Ascending aorta (tissue), 2 donors: ENCODE data around the gene RUNX3. TPM values are rescaled to one million over a fixed set of nuclear protein-coding genes. Genes with fewer than 3 reads are reported as not detected.

Experiments
- DNase-seq, 2 donors: peaks; one replicate each; pipeline ENCODE4 v3.0.0-alpha.2; 2019; ENCODE audit warnings: low spot score in 2 of 2
- H3K27ac ChIP-seq, 2 donors: fragments of 200-600 bp; sonication (generic); one replicate each; pipeline ENCODE4 v1.5.1; 2016 to 2017; ENCODE audit warnings: mild to moderate bottlenecking in 1 of 2
- H3K27me3 ChIP-seq: fragments of 200-600 bp; sonication (generic); one replicate; pipeline ENCODE4 v1.5.1; 2017
- H3K36me3 ChIP-seq, 2 donors: fragments of 200-600 bp; sonication (generic); one replicate each; pipeline ENCODE4 v1.5.1; 2016
- H3K4me1 ChIP-seq, 2 donors: fragments of 200-600 bp; sonication (generic); one replicate each; pipeline ENCODE4 v1.5.1; 2016 to 2017; ENCODE audit warnings: mild to moderate bottlenecking in 1 of 2
- H3K4me3 ChIP-seq, 2 donors: fragments of 200-600 bp; sonication (generic); one replicate each; pipeline ENCODE4 v1.5.1; 2016 to 2017; ENCODE audit warnings: mild to moderate bottlenecking in 1 of 2
- H3K9me3 ChIP-seq, 2 donors: fragments of 200-600 bp; sonication (generic); one replicate each; pipeline ENCODE4 v1.5.1; 2016
- intact Hi-C: fragments of 100-400 bp; cut with DNase I; formaldehyde crosslinking; loops from one replicate; pipeline ENCODE4 v1.15.1; 2023
- total RNA-seq: library from RNA; depleted of rRNA; stranded (reverse); fragments of >200 nt; gene quantifications from one replicate; pipeline ENCODE4 v1.1.0, GENCODE V29; 2016
- TF ChIP-seq, protein P1 (sequence below), 3 experiments: fragments of 200-600 bp in 2 of 3; fragments of 450-650 bp in 1 of 3; sonication (generic) in 2 of 3; IDR thresholded peaks; one replicate each; pipeline ENCODE4 v1.5.1; 2016 to 2019; ENCODE audit warnings: antibody characterized with exemption in 3 of 3, mild to moderate bottlenecking in 1 of 3, moderate library complexity in 1 of 3

Gene RUNX3
- total RNA-seq, 1 donor from 2014 or later, result 0.21 TPM

DNA sequence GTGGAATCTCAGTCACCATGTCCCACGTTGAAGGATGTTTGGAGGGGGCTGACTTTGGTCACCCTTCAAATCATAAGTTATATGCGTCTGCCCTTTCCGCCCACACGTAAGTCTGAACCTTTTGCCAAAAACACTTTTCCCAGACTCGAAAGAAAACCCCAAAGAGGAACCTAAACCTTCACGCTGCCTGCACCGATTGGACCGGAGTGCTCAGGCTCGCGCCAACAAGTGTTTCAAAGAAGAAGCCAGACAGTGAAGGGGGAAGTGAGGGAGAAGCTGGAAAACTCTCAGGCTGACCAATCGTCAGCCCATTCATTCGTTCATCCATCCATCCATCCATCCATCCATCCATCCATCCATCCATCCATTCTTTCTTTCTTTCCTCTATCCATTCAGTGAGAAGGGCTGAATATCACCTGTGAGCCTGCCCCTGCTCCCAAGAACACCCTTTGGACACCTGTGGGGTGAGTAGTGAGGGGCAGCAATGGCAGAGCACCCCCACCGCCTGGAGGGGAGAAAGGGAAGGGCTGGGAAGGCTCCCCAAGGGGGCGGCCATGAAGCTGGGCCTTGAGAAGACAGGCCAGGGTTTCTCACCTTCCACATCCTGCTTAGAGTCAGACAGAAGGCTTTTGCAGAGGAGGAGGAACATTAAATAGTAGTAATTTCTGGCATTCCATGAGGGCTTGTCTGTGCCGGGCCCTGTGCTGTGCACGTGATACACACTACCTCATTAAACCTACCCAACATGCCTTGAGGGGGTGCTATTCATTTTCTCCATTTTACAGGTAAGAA, 27.1 kb upstream of the RUNX3 start:
- no peaks in the 10 kb centered on the region for H3K27me3 ChIP-seq
- no peak overlapping the region for H3K27ac ChIP-seq

DNA sequence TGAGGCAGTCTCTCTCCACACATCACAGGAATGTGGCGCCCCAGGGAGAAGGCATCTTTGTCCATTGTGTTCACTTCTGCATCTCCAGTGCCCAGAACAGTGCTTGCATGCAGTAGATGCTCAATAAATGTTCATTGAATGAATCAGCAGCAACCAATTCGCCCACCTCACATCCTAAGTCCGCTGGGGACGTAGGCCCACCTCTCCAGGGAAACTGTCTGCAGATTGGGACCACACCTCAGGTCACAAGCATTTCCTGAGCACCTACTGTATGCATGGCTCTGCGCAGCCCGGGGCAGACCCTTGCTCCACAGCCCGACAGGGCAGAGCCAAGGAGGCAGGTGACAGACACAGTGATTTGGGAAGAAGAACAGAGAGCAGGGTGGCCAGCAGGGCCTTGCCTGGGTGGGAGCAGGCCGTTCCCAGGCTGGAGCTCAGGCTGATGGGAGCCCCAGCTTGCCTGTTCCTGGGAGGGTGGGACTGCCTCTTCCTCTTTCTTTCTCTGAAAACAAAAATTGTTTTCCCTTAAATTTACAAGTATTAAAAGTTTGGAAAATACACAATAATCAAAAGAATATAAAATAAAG, 25.8 kb upstream of the RUNX3 start:
- Histone ChIP-seq H3K4me3 (no peak overlapping the region), H3K27me3 (no peaks in the 10 kb centered on the region), H3K36me3 (no peaks in the 10 kb centered on the region), H3K4me1 (no peaks in the 10 kb centered on the region), H3K9me3 (no peaks in the 10 kb centered on the region), H3K27ac (no peak overlapping the region)
- TF ChIP-seq, protein P1, sequence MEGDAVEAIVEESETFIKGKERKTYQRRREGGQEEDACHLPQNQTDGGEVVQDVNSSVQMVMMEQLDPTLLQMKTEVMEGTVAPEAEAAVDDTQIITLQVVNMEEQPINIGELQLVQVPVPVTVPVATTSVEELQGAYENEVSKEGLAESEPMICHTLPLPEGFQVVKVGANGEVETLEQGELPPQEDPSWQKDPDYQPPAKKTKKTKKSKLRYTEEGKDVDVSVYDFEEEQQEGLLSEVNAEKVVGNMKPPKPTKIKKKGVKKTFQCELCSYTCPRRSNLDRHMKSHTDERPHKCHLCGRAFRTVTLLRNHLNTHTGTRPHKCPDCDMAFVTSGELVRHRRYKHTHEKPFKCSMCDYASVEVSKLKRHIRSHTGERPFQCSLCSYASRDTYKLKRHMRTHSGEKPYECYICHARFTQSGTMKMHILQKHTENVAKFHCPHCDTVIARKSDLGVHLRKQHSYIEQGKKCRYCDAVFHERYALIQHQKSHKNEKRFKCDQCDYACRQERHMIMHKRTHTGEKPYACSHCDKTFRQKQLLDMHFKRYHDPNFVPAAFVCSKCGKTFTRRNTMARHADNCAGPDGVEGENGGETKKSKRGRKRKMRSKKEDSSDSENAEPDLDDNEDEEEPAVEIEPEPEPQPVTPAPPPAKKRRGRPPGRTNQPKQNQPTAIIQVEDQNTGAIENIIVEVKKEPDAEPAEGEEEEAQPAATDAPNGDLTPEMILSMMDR (IDR thresholded peaks at IDR 0.05), result no peak
- DNase-seq, result no peak
- intact Hi-C loops, result no loop called here

More for the DNA sequence above, 27.1 kb upstream of the RUNX3 start:
- no peak for DNase-seq
- Histone ChIP-seq H3K4me1 (no peaks in the 10 kb centered on the region), H3K9me3 (no peaks in the 10 kb centered on the region), H3K4me3 (no peak overlapping the region), H3K36me3 (no peaks in the 10 kb centered on the region)
- intact Hi-C loops, result no loop called here
- TF ChIP-seq, protein P1 (IDR thresholded peaks at IDR 0.05), result no peak

DNA sequence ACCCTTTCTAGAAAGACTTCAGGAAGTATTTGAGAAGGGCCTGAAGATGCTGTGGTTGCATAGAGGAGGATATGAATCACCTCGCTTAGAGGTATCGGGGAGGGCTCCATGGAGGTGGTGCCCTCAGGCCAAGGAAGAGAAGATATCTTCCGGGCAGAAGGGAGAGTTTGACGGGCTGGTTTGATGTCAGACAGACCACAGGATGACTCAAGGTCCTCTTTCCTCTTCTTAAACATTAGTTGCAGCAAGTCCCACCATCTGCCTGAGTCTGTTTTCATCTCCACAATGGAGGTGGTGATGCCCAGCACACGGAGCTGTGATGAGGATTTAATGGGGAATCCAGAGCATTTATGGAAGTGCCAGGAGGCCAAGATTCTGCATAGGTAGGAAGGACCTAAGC, 25.1 kb upstream of the RUNX3 start:
- DNase-seq, result no peak
- H3K27me3 ChIP-seq, result no peaks in the 10 kb centered on the region
- no peaks in the 10 kb centered on the region for H3K9me3 ChIP-seq
- H3K4me1 ChIP-seq, result no peaks in the 10 kb centered on the region
- H3K36me3 ChIP-seq, result no peaks in the 10 kb centered on the region
- intact Hi-C loops, result no loop called here
- no peak overlapping the region for H3K4me3 ChIP-seq
- H3K27ac ChIP-seq, result no peak overlapping the region
- TF ChIP-seq, protein P1 (IDR thresholded peaks at IDR 0.05), result no peak

DNA sequence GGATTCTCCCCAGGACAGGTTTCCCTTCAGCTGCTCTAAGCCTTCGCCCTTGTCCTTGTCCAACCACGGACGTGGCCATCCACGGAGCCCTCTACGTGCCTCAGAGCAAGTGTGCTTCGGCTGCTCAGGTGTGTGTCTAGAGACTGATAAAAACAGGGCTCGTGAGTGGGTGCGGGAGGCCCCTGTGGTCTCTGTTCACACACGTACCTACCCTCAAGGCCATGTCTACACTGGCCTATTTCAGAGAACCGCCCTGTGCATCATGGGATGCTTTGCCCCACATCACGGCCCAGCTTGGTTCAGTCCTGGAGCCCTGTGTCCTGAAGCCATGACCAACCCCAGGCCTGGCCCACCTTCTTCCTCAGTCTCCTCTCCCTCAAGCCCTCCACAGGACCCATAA, 24.6 kb upstream of the RUNX3 start:
- no peaks in the 10 kb centered on the region for H3K27me3 ChIP-seq
- DNase-seq, result no peak
- no peak overlapping the region for H3K4me3 ChIP-seq
- no peaks in the 10 kb centered on the region for H3K9me3 ChIP-seq
- TF ChIP-seq, protein P1 (IDR thresholded peaks at IDR 0.05), result no peak
- no peaks in the 10 kb centered on the region for H3K4me1 ChIP-seq
- intact Hi-C loops, result no loop called here
- no peaks in the 10 kb centered on the region for H3K36me3 ChIP-seq
- no peak overlapping the region for H3K27ac ChIP-seq

DNA sequence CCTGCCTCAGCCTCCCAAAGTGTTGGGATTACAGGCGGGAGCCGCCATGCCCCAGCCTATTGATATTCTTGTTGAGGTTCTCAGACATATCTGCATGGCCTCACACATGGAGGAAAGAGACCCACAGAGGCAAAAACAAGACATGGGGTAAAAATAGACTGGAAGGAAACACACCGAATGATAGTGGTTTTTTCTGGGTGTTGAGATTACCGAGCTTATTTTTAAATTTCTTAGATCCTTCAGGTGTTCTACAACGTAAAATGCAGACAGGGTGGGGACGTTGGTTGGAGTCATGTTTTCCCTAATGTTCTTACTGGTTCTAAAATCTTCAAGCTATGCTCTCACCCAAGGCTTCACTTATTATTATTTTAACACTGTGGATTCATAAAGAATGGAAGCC, 23.9 kb upstream of the RUNX3 start:
- no peak for DNase-seq
- Histone ChIP-seq H3K4me3 (no peak overlapping the region), H3K27me3 (no peaks in the 10 kb centered on the region), H3K36me3 (no peaks in the 10 kb centered on the region), H3K9me3 (no peaks in the 10 kb centered on the region), H3K4me1 (no peaks in the 10 kb centered on the region), H3K27ac (no peak overlapping the region)
- intact Hi-C loops, result no loop called here
- TF ChIP-seq, protein P1 (IDR thresholded peaks at IDR 0.05), result no peak
